GM18858 (cell line): Measurements from ENCODE around the gene SMAD3.

Source experiments
- ATAC-seq: cut with Tn5 transposase; IDR thresholded peaks from one replicate; pipeline ENCODE4 v1.9.1; 2021; ENCODE audit not compliant: unreplicated experiment

Gene SMAD3

DNA sequence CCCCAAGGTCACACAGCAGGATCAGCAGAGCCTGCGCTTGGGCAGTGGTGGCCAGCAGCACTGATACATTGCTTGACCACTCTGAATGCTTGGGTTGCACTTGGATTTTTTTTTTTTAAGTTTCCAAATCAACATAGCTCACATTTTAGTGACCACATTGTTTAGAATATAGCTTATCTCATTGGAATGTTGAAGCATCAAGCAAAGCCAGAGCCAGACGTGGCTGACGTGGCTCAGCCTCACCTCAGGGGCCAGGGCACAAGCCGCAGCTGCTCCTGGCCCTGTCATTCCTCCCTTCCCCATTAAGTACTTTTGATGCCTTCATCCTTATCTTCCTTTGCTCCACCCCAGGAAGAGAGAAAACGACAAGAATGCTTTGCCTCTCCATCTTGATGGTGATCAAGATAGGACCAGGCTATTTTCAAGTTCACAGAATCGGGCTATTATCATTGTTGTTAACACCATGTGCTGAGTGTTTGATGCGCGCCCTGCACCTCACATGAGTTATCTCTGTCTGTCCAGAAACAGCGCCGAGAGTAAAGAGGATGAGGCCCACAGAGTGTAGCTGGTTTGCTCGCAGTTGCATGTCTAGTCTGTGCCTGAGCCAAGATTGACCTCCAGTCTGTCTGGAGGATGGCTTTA, 113.3 kb downstream of the SMAD3 start:
- ATAC-seq = no peak

DNA sequence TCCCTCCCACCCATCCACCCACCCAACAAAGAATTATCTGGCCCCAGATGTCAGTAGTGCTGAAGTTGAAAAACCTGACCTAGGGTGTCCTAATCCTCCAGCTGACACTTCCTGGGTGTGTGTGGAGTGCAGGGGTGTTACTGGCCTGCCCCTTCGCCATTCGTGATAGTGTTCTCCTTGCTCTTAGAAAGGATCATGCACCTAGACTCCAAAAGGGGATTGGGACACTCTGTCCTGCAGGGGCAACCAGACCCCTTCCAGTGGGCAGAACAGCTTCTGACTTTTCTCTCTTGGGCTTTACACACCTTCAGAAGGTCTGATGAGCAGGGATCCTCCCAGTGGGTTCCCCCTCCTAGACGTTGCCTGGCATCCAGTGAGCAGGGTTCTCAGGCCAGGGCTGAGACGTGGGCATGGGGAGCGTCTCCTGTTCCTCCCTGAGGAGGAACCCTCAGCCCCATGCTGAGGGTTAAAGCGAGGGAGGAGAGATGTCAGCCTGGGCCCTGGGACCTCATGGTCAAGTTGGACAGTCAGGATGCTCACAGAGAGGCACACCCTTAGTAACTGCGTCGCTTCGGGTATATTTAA, 114.1 kb downstream of the SMAD3 start:
- no peak for ATAC-seq

DNA sequence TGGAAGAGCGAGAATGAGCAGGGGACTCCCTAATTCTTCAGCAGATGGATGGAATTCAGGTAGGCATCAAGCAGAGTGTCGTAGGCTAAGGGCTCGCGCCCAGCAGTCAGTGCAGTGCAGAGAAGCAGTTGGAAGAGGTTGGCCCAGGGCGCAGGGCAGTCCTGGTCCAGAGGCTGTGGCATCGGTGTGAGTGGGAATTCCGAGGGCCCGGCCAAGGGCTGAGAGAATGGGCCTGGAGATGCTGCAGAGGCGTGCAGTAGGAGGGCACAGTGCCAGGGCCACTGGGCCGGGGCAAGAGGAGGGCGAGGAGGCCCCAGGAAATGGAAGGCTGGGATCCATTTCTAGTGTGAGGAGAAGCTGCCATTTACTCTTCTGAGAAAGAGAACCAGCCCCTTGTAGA, 114.6 kb downstream of the SMAD3 start:
- no peak for ATAC-seq

DNA sequence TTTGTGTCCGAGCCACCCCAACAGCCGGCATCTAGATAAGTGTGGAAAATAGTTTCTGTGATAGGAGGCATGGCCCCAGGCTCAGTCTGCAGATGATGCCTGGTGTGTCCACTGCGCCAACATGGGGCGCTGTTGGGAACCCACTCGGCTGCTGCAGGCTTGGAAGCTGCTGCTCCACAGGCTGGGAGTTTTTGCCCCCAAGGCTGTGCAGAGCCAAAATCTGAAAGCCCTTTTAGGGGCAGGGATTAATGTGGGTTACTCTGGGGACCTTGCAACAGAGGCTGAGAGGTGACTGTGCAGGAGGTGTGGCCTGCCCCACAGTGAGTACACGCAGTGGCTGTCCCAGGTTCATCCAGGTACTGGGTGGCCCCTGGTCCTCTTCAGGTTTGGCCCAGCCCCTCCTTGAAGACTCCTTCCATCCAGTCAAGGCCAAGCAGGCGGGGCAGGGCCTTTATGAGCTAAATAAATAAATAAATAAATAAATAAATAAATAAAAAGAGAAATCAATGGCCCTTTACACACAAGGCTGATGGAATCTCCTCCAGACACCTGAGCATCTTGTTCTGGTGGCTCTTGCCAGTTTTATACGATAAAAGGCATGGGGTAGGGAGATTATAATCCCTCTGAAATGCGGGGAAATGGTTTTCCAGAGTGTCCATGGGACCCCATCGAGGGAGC, 115.3 kb downstream of the SMAD3 start:
- ATAC-seq = no peak

DNA sequence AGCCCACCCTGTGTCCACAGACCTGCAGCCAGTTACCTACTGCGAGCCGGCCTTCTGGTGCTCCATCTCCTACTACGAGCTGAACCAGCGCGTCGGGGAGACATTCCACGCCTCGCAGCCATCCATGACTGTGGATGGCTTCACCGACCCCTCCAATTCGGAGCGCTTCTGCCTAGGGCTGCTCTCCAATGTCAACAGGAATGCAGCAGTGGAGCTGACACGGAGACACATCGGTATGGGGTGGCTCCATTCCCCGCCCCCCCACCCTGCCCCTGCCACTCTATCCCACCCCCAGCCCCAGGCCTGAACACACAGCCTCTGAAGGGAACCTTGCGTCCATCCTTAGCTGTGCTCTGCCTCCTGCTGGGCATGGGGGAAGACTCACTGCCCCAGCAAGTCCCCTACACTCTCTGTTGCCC, 115.8 kb downstream of the SMAD3 start:
- ATAC-seq = no peak

DNA sequence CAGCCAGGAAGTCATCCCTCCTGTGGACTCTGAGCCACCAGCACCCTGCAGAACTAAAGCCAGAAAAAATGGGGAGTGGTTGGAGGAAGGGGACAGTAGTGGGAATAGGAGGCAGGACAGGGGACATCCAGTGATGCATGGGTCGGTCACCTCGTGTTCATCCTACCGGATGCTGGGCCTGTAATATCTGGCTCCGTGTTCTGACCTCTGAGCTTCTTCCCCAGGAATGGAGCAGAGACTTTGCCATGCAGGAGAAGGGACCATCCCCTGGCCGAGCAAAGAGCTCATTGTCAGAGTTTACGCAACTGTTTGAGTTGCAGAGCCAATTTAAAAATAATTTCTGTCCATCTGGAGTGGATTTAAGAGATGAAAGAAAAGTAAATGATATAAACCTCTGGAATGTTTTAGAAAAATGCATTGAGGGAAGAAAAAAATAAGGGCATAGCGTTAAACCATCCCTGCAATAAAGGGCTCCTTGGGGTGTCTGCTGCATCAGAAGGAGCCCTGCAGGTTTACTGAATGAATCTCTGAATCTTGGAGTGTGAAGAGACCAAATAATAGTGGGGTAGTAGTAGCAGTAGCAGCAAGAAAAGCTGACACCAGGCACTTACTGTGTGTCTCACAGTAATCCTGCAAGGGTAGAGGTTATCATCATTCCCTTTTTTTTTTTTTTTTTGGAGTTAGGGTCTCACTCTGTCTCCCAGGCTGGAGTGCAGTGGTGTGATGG, 118.2 kb downstream of the SMAD3 start:
- no peak for ATAC-seq

DNA sequence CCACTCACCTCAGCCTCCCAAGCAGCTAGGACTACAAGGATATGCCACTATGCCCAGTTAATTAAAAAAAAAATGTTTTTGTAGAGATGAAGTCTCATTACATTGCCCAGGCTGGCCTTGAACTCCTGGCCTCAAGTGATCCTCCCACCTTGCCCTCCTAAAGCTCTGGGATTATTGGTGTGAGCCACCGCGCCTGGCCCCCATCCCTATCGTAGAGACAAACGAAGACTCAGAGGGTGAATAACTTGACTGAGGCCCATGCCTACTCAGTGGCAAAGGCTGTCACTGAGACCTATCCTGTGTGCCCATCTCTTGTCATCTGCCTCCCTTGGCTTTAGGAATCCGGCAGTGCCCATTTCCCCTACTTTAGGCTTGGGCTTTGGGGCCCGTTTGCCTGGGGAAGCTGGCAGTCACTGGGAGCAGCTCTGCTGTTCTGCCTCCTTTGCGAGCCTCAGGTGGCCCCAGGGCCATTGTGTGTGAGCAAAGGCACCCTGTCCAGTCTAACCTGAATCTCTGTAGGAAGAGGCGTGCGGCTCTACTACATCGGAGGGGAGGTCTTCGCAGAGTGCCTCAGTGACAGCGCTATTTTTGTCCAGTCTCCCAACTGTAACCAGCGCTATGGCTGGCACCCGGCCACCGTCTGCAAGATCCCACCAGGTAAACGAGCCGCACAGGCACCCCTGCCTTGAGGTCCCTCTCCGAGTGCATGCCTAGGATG, 119.0 kb downstream of the SMAD3 start:
- no peak for ATAC-seq

DNA sequence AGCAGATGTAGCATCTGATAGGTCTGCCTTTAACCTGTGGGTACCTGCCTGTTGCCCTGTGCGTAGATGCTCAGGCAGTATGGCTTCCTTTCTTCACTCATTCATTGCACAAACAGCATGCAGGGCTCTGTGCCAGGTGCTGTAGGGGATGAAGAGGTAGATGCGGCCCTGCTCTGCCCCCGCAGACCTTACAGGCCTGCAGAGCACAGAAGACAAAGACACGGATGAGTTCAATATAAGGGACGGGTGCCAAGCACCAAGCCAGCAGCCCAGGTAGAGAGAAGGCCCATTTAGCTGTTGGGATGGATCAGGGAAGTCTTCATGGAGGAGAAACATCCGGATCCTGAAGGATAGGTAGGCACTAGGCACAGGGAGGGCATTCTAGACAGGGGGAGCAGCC, 119.6 kb downstream of the SMAD3 start:
- ATAC-seq = no peak

DNA sequence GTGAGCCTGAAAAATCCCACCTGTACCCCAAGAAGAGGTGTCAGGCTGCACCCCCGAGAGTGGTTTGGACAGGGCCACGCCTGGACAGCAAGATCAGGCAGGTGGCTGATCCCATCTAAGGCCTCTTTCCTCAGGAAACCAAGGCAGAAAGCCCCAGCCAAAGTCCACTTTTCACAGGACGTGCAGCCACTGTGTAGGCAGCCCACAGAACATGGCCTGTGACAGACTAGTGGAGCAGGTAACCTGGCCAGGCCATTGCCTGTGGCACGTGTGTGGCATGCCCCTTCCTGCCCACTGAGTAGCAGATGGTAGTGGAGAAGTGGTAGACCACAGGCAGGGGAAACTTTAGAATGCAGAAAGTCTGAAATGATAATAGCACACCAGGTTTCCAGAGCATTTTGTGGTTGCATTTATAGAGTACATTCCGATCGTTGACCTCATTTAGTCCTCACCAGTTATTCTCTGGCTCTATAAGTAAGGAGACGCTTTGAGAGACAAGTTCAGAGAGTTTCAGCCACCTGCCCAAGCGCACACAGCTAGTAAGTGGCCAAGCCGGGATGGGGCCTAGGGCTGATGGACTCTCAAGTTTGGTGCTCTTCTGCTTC, 120.3 kb downstream of the SMAD3 start:
- ATAC-seq = no peak

DNA sequence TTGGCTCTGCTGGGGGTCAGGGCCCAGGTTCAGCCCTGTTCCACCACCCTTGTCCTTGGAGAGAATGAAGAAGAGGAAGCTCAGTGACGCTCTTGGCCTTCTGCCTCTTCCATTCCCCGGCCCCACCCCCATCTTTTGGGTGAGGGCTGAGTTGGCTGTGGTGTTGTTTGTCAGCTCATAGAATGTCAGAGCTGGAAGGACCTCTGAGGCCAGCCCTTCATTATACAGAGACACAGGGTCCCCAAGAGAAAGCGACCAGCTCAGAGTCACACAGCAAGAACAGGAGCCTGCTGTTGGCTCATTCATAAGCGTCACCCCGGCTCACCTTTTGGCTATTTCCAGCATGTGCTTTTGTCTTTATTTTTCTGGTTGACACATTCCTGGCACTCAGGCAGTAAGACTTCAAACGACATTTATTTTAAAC, 120.8 kb downstream of the SMAD3 start:
- ATAC-seq = no peak

DNA sequence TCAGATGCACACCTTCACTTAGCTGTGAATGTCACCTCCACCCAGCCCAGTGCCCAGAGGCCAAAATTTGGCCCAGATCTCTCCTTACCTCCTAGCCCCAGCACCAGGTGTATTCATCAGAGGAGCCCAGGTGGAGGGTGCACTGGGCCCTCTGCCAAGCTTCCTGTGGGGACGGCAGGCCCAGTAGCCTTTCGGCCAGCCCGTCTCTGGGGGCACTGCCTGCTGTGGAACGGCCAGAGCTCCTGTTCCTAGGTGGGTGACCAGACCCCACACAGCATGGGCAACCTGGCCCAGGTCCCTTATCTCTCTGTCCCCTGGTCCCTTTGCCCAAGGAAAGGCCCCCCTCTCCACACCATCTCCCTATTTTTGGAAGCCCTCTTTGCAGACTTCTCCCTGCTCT, 121.3 kb downstream of the SMAD3 start:
- ATAC-seq = no peak

DNA sequence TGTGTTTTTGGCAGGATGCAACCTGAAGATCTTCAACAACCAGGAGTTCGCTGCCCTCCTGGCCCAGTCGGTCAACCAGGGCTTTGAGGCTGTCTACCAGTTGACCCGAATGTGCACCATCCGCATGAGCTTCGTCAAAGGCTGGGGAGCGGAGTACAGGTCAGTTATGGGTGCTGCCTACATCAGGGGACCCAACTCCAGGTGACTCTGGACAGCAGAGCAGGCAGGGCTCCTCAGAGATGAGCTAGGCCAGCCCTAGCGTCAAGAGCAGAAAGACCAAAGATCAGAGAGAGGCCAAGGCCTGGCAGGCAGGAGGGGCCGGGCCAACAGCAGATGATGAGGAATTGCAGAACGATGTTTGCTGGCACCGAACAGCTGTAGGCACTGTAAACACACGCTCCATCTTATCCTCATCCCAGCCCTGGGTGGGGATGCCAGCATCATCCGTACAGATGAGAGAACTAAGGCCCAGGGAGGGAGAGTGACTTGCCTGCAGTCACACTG, 122.0 kb downstream of the SMAD3 start:
- ATAC-seq = no peak

DNA sequence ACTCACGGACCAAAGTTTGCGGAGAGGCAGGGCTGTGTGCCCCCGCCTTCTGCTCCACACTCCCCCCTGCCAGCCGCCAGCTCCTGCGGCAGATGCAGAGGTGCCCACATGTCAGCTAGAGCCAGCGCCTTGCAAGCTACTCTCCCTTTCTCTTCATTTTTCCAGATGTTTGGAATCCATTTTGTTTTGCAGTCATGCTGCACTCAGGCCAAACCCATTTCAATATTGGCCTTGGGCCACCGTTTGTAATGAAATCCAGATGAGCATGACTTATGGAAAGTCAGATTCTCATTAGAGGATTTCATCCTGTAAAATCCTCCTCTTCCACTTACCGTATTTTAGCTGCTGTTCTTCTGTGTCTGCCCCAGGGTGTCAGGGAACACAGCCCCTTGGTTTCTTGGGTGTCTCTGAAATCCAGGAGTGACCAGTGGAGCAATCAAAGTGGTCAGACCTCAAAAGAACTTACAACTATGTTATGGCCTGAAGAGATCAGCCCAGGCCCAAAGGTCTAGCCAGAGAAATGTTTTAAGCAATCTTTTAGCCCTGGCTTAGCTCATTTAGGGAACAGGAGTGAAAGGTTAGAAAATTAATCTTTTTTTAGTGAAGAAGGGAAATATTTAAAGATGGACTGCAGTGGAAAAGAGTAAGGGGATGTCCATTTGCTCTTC, 123.3 kb downstream of the SMAD3 start:
- ATAC-seq = no peak

DNA sequence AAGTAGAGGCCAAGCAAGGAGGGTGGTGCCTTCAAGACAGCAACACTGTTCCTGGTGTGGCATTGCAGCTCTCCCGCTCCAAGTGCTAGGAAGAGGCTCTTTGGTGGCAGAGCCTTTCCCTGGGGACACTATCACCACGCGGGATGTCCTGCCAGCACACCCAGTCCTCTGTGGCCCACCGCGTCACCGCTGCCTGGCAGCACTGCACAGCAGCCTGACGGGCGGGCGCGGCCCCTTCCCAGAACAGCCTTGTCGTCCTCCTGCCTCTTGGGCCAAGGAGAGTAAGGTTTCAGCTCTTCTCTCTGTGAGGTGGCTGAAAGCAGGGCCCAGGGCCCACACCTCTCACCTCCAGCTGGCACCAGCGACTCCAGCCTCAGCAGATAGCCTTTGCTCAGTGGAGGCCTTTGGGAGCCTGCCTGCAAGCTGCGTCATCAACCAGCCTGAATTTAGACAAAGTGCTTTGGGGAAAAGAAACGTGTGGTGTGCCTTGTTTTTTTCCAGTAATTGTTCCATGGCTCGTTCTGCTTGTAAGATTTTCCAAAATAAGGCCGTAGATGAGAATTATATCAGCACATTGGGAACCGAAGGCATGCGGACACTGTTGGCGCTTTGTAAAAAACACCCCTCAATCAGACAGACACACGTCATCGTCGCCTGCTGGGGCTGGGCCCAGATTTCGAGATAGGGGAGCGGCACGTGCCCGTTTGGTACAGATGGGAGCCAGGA, 124.1 kb downstream of the SMAD3 start:
- ATAC-seq = no peak

DNA sequence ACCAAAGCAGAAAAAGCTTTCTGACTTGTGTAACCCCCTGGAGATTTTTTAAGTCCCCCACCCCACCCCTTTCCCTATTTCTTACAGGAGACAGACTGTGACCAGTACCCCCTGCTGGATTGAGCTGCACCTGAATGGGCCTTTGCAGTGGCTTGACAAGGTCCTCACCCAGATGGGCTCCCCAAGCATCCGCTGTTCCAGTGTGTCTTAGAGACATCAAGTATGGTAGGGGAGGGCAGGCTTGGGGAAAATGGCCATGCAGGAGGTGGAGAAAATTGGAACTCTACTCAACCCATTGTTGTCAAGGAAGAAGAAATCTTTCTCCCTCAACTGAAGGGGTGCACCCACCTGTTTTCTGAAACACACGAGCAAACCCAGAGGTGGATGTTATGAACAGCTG, 124.9 kb downstream of the SMAD3 start:
- ATAC-seq = no peak

DNA sequence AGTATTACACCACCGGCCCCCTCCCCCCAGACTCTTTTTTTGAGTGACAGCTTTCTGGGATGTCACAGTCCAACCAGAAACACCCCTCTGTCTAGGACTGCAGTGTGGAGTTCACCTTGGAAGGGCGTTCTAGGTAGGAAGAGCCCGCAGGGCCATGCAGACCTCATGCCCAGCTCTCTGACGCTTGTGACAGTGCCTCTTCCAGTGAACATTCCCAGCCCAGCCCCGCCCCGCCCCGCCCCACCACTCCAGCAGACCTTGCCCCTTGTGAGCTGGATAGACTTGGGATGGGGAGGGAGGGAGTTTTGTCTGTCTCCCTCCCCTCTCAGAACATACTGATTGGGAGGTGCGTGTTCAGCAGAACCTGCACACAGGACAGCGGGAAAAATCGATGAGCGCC, 125.4 kb downstream of the SMAD3 start:
- ATAC-seq = no peak

DNA sequence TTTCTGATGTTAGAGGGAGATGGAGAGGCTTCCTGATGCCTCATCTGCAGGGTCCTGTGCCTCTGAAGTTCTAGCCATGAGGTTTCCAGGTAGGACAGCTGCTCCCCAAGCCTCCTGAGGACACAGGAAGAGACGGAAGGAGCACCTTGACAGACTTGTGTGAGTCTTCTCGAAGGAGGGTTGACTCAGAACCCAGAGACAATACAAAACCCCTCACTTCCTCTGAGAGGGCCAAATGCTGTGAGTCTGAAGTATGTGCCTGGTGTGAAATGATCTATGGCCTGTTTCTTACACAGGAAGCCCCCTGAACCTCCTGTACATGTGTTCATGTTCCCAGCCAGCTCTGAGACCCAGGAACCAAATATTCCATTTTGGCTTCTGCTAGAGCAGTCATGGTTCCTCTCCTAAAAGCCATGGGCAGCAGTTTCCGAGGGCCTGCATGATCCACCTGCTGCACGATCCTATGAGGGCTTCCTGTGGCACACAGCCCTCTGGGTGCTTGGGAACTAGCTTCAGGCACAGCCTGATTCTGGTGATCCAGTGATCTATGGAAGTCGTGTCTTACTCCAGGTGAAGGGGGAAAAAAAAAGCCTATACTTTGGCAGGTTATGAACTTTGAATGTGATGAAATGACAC, 126.9 kb downstream of the SMAD3 start:
- ATAC-seq = no peak

DNA sequence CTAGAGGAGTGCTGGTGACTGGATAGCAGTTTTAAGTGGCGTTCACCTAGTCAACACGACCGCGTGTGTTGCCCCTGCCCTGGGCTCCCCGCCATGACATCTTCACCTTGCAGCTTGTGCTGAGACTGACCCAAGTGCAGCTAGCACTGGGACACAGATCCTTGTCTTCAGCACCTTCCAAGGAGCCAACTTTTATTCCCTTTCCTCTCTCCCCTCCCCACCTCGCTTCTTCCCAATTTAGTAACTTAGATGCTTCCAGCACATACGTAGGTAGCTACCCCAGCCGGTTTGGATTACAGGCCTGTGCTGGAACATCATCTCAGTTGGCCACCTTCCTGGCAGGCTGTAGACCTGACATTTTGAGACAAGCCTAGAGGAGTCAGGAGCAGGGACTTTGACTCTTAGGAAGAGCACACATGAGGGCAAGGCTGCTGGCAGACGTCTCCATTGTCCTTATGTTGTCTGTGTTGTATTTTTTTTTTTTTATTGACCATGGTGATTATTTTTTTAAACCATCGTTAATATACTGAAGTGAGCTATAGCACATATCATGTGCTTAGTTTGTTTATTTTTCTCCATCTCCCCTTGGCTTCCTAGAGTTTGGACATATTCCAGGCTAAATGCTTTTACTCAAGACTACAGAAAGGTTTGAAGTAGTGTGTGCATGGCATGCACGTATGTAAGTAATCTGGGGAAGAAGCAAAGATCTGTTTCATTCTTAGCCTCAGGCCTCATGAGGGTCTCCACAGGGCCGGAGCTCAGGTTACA, 128.0 kb downstream of the SMAD3 start:
- ATAC-seq = no peak
